IMR-90 (cell line): ENCODE measurements around the gene WDFY2. TPM values are rescaled to one million over a fixed set of nuclear protein-coding genes. Genes with fewer than 3 reads are reported as not detected.

Experiments used
- CHD1 ChIP-seq: IDR thresholded peaks from 2 replicates; pipeline ENCODE4 v1.6.1; 2012; ENCODE audit warnings: low read depth, low read length, improper control_type of control experiment
- MAFK ChIP-seq: IDR thresholded peaks from 2 replicates; pipeline ENCODE4 v1.6.1; 2012; ENCODE audit warnings: low read depth, low read length, improper control_type of control experiment
- RAD21 ChIP-seq: IDR thresholded peaks from 2 replicates; pipeline ENCODE4 v1.6.1; 2012; ENCODE audit warnings: low read length, improper control_type of control experiment
- RCOR1 ChIP-seq: IDR thresholded peaks from 2 replicates; pipeline ENCODE4 v1.6.1; 2012; ENCODE audit warnings: mild to moderate bottlenecking, low read length, improper control_type of control experiment; ENCODE audit not compliant: insufficient replicate concordance
- SMC3 ChIP-seq: fragments of 150-350 bp; IDR thresholded peaks from 2 replicates; pipeline ENCODE4 v1.6.1; 2016; ENCODE audit warnings: low read depth, mild to moderate bottlenecking, antibody characterized with exemption, low read length, moderate library complexity
- polyA plus RNA-seq, 3 experiments: library from polyadenylated mRNA; depleted of rRNA; stranded (reverse); fragments of >200 nt; gene quantifications; 2 replicates each; pipeline ENCODE4 v1.2.3, GENCODE V29; 2012; ENCODE audit warnings: low replicate concordance in 1 of 3
- total RNA-seq: library from RNA; depleted of rRNA; stranded (reverse); fragments of >200 nt; gene quantifications from 2 replicates; pipeline ENCODE4 v1.2.3, GENCODE V29; 2012

The WDFY2 gene
- total and polyA plus RNA-seq, 2 of the 4 experiments (the other 2 are of a cell fraction) = 4.3 to 5.4 TPM

DNA sequence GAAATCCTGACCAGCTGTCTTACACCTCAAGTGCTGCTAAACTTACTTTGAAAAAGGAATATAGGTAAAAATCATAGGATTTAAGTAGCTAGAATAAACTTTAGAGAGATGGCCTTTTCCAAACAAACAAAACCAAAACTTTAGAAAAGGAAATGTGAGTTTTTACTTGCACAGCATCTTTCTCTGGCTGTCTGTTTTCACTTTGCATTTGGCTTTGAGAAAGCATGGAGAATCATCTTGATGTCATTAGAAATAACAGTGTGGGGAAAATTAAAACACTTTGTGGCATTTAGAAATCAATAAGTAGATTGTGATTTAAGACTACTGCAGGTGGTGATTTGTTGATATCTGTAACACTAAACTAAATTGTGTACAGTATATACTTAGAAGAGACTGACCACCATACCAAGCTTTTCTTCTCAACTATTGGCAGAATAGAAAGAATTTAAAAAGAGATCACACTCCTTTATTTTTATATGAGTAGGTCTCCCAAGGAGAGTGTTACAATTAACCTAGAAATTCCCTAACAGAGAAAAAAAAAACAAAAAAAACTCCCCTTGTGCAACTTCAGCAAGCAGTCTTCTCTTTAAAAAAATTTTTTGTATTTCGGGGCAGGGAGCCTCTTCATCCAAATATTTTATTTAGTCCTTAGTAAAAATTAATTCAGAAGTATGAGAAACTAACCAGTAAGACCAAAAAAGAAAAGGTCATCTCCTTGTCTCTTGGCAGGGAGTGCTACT, 6.1 kb downstream of the WDFY2 start (continued):
- TF ChIP-seq RCOR1 (no peak), MAFK (no peak), CHD1 (no peak), SMC3 (no peak), RAD21 (no peak)
